GM12892 (cell line): Measurements from ENCODE around the gene MIF. TPM values are rescaled to one million over a fixed set of nuclear protein-coding genes. Genes with fewer than 3 reads are reported as not detected.

Experiments
- DNase-seq: peaks from one replicate; pipeline ENCODE4 v3.0.0; 2011; ENCODE audit not compliant: insufficient read length
- FAIRE-seq: peaks from 2 replicates; lab custom pipeline; 2011; peaks lifted over from hg19 to GRCh38; lab: Jason Lieb, UNC
- POLR2A ChIP-seq: IDR thresholded peaks from 2 replicates; pipeline ENCODE4 v1.6.1; 2011; ENCODE audit warnings: low read depth, low read length, control low read depth
- POLR2AphosphoS5 ChIP-seq: IDR thresholded peaks from 2 replicates; pipeline ENCODE4 v1.6.1; 2011; ENCODE audit warnings: low read depth, low read length, control low read depth
- TAF1 ChIP-seq: IDR thresholded peaks from 2 replicates; pipeline ENCODE4 v1.6.1; 2011; ENCODE audit warnings: low read depth, mild to moderate bottlenecking, control low read depth, low read length, borderline replicate concordance
- polyA plus RNA-seq: library from polyadenylated mRNA; unstranded; fragments of >200 nt; gene quantifications from one replicate; pipeline ENCODE4 v1.2.1, GENCODE V29; 2012; ENCODE audit warnings: missing spikeins, inconsistent platforms; ENCODE audit not compliant: missing spikeins

Gene MIF
- polyA plus RNA-seq: 106 TPM

DNA sequence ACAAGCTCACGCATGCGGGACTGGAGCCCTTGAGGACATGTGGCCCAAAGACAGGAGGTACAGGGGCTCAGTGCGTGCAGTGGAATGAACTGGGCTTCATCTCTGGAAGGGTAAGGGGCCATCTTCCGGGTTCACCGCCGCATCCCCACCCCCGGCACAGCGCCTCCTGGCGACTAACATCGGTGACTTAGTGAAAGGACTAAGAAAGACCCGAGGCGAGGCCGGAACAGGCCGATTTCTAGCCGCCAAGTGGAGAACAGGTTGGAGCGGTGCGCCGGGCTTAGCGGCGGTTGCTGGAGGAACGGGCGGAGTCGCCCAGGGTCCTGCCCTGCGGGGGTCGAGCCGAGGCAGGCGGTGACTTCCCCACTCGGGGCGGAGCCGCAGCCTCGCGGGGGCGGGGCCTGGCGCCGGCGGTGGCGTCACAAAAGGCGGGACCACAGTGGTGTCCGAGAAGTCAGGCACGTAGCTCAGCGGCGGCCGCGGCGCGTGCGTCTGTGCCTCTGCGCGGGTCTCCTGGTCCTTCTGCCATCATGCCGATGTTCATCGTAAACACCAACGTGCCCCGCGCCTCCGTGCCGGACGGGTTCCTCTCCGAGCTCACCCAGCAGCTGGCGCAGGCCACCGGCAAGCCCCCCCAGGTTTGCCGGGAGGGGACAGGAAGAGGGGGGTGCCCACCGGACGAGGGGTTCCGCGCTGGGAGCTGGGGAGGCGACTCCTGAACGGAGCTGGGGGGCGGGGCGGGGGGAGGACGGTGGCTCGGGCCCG is at the start of gene MIF:
Gene MIF (plus strand): TSS at position 439 of the 765 bp plus-strand sequence. CDS start 92 bp downstream, at position 531.
- peak; percentile 99 for FAIRE-seq
- DNase-seq: peak; percentile 95
- TF ChIP-seq POLR2A (peak; percentile 91), POLR2AphosphoS5 (peak; percentile 92), TAF1 (peak; percentile 78; the same call in 1 of the 2 replicates)

DNA sequence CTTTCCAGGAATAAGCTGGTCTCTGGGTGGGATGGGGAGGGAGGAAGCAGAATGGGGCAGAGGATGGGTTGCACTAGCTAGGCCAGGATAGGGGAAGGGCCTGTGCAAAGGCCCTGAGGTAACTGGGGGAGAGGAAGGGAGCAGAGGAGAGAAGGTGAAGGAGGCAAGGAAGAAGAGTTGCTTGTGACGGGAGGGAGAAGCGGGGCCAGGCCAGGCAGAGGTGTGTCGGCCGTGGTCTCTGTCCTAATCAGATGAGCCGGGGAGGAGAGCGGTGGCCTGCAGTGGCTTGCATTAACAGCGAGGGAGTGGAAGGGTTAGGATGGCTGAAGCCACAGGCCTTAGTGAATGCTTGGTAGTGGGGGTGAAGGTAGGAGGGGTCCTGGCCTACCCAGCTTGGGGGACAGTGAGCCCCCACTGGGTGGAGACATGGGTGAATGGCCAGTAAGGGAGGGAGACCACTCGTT is 49.4 kb upstream of the MIF start:
- FAIRE-seq (no peak), DNase-seq (no peak)
- TF ChIP-seq POLR2AphosphoS5: no peak
- no peak for TF ChIP-seq TAF1
- no peak for TF ChIP-seq POLR2A

DNA sequence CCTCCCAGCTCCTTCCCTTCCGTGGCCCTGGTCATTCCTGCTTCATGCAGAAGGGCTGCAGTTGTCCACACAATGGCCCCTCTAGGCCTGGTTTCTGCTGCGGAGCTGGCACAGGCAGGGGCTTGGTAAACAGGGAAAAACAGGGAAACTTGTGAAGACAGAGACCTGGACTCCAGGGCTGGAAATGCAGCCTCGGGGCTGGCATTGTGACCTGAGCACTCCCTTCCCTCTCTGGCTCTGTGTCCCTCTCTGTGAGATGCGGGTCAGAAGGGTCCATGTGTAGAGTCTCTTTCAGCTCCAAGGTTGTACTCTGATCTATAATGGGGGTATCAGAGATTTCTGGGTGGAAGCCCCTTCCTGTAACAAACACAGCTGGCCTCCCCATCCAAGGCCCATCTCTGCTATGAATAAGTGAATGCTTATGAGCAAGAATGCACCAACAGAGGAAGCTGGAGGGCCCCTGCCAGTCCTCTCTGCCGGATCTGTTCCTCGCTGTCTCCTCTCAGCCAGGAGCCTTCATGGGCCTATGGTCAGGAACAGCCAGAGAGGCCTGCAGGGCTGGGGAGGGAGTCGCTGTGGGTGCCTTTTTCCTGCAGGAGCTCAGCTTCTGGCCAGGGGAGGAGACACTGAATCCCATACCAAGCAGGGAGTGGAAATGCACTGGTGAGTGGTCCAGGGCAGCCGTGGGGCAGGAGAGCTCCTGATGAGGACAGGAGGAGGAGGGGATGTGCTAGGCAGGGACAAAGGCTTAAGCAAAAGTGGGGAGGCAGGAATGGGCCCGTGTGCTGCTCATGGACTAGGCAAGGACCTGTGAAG is 48.7 kb upstream of the MIF start:
- FAIRE-seq: peak; percentile 58
- no peak for DNase-seq
- no peak for TF ChIP-seq TAF1
- TF ChIP-seq POLR2A: no peak
- TF ChIP-seq POLR2AphosphoS5: no peak

DNA sequence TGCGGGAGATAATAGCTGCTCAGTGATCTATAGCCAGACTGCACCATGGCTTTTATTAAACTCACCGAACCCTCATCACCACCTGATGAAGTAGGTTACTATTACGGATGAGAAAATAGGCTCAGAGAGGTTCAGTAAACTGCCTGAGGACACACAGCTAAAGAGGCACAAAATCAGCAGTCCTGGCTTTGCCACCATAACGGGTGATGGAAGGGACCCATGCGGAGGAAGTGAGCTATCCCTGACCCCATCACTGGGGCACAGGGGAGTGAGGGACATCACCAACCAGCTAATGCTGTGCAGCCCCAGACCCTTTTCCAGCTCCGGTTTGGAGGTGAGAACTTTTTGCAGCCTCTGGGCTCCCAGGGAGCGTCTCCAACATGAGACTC is 48.1 kb upstream of the MIF start:
- DNase-seq (no peak), FAIRE-seq (no peak)
- TF ChIP-seq POLR2A: no peak
- no peak for TF ChIP-seq TAF1
- no peak for TF ChIP-seq POLR2AphosphoS5

DNA sequence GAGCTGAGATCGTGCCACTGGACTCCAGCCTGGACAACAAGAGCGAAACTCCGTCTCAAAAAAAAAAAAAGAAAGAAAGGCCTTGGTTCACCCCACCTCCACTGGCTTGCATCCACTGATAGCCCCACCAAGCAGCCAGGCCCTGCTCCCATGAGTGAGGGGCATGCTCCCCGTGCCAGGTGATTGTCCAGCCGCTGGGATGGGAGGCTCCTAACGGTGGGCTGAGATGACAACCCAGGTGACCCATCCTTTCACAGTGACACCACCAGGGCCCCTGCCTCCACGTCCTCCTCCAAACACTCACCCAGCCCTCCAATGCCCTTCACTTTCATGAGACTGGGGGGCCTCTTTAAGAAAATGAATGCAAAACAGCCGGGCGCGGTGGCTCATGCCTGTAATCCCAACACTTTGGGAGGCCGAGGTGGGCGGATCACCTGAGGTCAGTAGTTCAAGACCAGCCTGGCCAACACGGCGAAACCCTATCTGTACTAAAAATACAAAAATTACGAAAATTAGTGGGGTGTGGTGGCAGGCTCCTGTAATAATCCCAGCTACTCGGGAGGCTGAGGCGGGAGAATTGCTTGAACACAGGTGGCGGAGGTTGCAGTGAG is 46.8 kb upstream of the MIF start:
- DNase-seq: no peak
- no peak for TF ChIP-seq TAF1
- no peak for TF ChIP-seq POLR2A
- TF ChIP-seq POLR2AphosphoS5: no peak
- peak; percentile 24 for FAIRE-seq

DNA sequence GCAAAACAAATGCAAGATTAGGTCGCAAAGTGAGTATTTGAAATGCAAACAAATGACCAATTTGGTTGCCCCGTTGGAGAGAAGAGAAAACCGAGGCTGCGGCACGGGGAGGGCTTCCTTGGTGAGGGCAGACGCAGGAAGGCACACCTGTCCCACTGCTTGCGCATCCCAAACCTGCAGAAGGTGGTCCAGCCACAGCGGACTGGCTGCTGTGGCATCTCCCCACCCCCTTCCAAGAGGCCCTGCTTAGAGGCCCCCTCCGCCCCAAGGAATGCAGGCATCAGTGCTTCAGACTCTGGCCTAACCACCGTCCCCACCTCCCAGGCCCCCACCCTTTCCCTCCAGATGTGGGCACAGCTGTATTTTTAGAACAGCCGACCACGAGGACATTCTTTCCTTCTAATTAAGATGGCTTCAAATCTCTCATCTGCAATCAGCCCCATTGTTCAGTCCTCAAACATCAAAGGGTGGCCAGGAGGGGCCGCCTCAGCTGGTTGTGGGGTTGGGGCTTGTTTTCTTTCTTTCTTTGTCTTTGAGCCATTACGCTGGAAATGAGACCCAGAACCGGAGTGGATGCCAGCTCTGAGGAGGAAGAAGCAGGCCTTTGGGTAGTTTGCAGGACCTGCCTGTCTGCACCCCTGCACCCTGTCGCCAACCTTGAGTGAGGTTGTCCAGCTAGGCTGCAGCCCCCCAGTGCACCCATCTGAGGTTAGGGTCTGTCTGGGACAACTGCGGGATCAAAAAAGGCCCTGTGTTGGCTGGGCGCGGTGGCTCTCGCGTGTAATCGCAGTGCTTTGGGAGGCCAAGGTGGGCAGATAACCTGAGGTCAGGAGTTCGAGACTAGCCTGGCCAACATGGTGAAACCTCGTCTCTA is 46.0 kb upstream of the MIF start:
- FAIRE-seq: no peak
- DNase-seq: no peak
- TF ChIP-seq POLR2AphosphoS5 (no peak), POLR2A (no peak), TAF1 (no peak)

DNA sequence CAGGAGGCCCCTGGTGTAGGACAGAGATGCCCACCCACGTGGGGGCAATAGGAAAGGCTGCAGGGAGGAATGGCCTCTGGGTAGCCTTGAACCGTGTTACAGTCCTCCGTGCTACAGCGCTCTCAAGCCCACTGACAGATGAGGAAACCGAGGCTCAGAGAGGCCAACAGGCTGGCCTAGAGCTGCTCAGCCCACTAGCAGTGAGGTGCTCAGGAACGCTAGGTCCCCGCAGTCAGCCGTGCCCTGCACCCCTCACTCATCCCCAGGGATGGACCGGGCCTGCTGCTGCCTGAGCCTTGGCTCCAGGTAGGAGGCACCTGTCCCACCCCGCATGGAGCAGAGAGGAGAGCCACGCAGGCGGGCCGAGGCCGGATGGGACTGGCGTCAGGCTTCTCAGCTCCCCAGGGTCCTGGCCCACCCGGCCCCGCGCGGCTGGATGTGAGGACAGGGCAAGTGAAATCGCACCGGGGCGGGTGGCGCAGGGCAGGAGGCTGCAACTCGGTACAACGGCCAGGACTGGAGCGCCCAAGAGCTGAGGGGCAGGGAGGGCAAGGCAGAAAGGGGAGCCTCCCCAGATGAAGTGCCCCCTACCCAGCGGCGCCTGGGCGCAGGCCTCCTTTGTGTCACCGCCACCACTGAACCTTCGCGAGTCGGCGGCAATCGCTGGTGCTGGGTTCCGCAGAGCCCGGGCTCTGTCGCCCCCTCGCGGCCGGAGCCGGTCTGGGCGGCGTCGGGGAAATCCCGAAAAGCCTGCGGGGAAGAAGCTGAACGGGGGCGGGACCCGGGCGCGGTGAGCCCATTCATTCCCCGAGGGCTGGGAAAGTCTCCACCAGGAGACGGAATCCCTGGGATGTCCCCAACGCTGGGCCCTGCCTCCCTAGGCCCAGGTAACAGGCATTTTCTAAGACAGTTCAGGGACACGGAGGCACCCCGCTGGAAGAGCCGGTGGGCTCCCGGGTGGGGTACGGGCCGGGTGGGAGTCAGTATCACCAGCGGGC is 44.9 kb upstream of the MIF start:
- TF ChIP-seq TAF1 (no peak), POLR2AphosphoS5 (no peak), POLR2A (no peak)
- peak; percentile 90 for DNase-seq
- peak; percentile 88 for FAIRE-seq

DNA sequence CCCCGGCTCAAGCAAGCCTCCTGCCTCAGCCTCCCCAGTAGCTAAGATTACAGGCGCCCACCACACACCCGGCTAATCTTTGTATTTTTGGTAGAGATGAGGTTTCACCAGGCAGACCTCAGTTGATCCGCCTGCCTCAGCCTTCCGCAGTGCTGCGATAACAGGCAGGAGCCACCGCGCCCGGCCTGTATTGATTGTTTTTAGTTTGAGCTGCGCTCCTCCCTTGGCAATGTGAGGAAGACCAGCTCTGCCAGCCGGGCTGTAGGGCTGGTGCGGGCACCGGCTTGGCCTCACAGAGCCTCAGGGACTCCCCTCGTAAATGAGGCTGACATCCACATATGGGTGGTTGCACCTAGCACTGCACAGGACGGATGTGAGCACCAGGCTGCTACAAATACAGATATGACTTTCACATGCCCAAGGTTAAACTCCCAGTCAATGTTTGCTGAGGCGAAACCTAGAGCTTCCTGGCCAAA is 44.0 kb upstream of the MIF start:
- TF ChIP-seq TAF1: no peak
- no peak for TF ChIP-seq POLR2AphosphoS5
- TF ChIP-seq POLR2A: no peak
- FAIRE-seq (peak; percentile 62), DNase-seq (no peak)
